Measurements from ENCODE around the gene S100A4. TPM values are rescaled to one million over a fixed set of nuclear protein-coding genes. Genes with fewer than 3 reads are reported as not detected.

Gene S100A4
- total RNA-seq, 1 experiment from 2014 or later, result 22.7 TPM

DNA sequence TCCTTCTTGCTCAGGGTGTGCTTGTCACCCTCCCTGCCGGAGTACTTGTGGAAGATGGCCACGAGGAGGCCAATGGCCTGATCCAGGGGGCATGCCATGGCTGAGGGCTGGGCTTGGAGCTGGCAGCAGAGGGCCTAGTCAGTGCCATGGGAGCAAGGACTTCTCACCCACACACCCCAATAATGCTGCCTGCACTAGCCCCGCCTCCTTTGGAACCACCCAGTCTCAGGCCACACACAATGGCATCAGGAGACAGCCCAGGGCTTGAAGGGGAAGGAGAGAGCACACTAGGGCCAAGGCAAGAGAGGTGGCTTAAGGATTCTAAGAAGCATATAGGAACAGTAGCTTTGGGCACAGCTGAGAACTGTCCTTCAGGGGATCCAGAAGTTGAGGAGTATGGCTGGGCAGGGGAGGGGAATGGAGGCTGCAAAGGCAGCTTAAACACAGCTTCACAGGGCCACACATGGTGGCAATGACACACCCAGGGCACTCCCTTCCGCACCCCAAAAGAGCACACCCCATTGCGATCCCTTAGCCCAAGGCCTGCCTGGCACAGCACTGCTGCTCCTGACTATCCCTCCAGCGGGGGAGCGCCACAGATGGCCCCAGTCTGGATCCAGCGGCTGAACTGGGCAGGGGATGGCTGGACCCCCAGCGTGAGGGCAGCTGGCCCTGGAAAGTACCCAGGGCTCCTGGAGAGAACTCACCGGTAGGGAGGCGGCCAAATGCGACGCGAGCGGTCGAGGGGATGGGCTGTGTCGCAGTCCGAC lies 10.2 kb downstream of the S100A4 start, which contains the start of gene S100A6:
Gene S100A6, minus strand, starts transcription at position 750 of the 770 bp plus-strand sequence. Its CDS starts 652 bp downstream, at position 98.
- no peaks in the 10 kb centered on the region for H3K9me3 Mint-ChIP-seq
- ChIA-PET CTCF (interaction anchor here (0.5 to 10.8 kb wide), 19 partner anchors 8 to 182 kb away, joined by 3 to 188 read pairs (median 4); partner anchors contain the start of genes CHTOP, S100A1, S100A13 and S100A16), POLR2A (interaction anchor here (0.6 to 3.0 kb wide), 2 partner anchors 33 to 92 kb away, joined by 3 to 13 read pairs; partner anchors contain the start of genes S100A1 and S100A13)
- no peaks in the 10 kb centered on the region for H3K36me3 Mint-ChIP-seq
- no peak within 1 kb of the TSS for H3K27ac Mint-ChIP-seq
- H3K4me1 Mint-ChIP-seq, result peaks cover 50% of the 10 kb centered on the region
- peak within 1 kb of the TSS; percentile 82 for H3K4me3 Mint-ChIP-seq
- DNase-seq (ENCODE audit: low spot score) (no peak), ATAC-seq (no peak)
- peaks cover 41% of the 10 kb centered on the region for H3K27me3 Mint-ChIP-seq (ENCODE audit: low read depth)
- TF ChIP-seq ZNF423 (CRISPR knock-in tag; IDR thresholded peaks at IDR 0.05) (0 out of 2 replicates have a peak, but pooled peaks have one; percentile 38), EMX1 (CRISPR knock-in tag; IDR thresholded peaks at IDR 0.05) (no peak)

- H3K4me3 Mint-ChIP-seq, result no peak overlapping the region
- H3K4me1 Mint-ChIP-seq, result peaks cover 50% of the 10 kb centered on the region
- DNase-seq (ENCODE audit: low spot score) (no peak), ATAC-seq (no peak)
- no peaks in the 10 kb centered on the region for H3K9me3 Mint-ChIP-seq
- H3K27me3 Mint-ChIP-seq (ENCODE audit: low read depth), result peaks cover 39% of the 10 kb centered on the region
- no peaks in the 10 kb centered on the region for H3K36me3 Mint-ChIP-seq
- ChIA-PET POLR2A (interaction anchor here (0.6 to 3.0 kb wide), 2 partner anchors 34 to 93 kb away, joined by 3 to 13 read pairs; partner anchors contain the start of genes S100A1 and S100A13), CTCF (interaction anchor here (1.0 to 10.8 kb wide), 11 partner anchors 10 to 181 kb away, joined by 3 to 188 read pairs (median 5); partner anchors contain the start of genes S100A1, S100A13, S100A16 and S100A4)
- no peak for TF ChIP-seq ZNF416 (CRISPR knock-in tag; IDR thresholded peaks at IDR 0.05)
- TF ChIP-seq ZNF396 (CRISPR knock-in tag; IDR thresholded peaks at IDR 0.05; ENCODE audit: borderline replicate concordance), result no peak
- TF ChIP-seq OVOL2 (CRISPR knock-in tag; IDR thresholded peaks at IDR 0.05; ENCODE audit: borderline replicate concordance), result no peak
- TF ChIP-seq, protein P1, sequence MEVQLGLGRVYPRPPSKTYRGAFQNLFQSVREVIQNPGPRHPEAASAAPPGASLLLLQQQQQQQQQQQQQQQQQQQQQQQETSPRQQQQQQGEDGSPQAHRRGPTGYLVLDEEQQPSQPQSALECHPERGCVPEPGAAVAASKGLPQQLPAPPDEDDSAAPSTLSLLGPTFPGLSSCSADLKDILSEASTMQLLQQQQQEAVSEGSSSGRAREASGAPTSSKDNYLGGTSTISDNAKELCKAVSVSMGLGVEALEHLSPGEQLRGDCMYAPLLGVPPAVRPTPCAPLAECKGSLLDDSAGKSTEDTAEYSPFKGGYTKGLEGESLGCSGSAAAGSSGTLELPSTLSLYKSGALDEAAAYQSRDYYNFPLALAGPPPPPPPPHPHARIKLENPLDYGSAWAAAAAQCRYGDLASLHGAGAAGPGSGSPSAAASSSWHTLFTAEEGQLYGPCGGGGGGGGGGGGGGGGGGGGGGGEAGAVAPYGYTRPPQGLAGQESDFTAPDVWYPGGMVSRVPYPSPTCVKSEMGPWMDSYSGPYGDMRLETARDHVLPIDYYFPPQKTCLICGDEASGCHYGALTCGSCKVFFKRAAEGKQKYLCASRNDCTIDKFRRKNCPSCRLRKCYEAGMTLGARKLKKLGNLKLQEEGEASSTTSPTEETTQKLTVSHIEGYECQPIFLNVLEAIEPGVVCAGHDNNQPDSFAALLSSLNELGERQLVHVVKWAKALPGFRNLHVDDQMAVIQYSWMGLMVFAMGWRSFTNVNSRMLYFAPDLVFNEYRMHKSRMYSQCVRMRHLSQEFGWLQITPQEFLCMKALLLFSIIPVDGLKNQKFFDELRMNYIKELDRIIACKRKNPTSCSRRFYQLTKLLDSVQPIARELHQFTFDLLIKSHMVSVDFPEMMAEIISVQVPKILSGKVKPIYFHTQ (CRISPR knock-in tag; IDR thresholded peaks at IDR 0.05), result no peak
- no peak for TF ChIP-seq MAX (CRISPR knock-in tag; IDR thresholded peaks at IDR 0.05)
- TF ChIP-seq SOX15 (CRISPR knock-in tag; IDR thresholded peaks at IDR 0.05), result no peak
- TF ChIP-seq, protein P2, sequence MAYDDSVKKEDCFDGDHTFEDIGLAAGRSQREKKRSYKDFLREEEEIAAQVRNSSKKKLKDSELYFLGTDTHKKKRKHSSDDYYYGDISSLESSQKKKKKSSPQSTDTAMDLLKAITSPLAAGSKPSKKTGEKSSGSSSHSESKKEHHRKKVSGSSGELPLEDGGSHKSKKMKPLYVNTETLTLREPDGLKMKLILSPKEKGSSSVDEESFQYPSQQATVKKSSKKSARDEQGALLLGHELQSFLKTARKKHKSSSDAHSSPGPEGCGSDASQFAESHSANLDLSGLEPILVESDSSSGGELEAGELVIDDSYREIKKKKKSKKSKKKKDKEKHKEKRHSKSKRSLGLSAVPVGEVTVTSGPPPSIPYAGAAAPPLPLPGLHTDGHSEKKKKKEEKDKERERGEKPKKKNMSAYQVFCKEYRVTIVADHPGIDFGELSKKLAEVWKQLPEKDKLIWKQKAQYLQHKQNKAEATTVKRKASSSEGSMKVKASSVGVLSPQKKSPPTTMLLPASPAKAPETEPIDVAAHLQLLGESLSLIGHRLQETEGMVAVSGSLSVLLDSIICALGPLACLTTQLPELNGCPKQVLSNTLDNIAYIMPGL (CRISPR knock-in tag; IDR thresholded peaks at IDR 0.05), result no peak
- TF ChIP-seq IRF2 (CRISPR knock-in tag; IDR thresholded peaks at IDR 0.05; ENCODE audit: borderline replicate concordance, low read depth), result no peak
- TF ChIP-seq, protein P3, sequence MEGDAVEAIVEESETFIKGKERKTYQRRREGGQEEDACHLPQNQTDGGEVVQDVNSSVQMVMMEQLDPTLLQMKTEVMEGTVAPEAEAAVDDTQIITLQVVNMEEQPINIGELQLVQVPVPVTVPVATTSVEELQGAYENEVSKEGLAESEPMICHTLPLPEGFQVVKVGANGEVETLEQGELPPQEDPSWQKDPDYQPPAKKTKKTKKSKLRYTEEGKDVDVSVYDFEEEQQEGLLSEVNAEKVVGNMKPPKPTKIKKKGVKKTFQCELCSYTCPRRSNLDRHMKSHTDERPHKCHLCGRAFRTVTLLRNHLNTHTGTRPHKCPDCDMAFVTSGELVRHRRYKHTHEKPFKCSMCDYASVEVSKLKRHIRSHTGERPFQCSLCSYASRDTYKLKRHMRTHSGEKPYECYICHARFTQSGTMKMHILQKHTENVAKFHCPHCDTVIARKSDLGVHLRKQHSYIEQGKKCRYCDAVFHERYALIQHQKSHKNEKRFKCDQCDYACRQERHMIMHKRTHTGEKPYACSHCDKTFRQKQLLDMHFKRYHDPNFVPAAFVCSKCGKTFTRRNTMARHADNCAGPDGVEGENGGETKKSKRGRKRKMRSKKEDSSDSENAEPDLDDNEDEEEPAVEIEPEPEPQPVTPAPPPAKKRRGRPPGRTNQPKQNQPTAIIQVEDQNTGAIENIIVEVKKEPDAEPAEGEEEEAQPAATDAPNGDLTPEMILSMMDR (IDR thresholded peaks at IDR 0.05), result no peak
- TF ChIP-seq NR1H2 (CRISPR knock-in tag; IDR thresholded peaks at IDR 0.05), result no peak
- H3K27ac Mint-ChIP-seq, result no peak overlapping the region
Measured at GRCh38 chr1:153534925-153535241, 10.7 kb downstream of the S100A4 start.

GRCh38 chr1:153534226-153534924 lies 11.2 kb downstream of the S100A4 start:
- DNase-seq (ENCODE audit: low spot score) (no peak), ATAC-seq (no peak)
- peaks cover 50% of the 10 kb centered on the region for H3K4me1 Mint-ChIP-seq
- ChIA-PET POLR2A (interaction anchor here (3.0 kb wide), 1 partner anchor 93 kb away, joined by 13 read pairs; the partner anchor contains the start of genes S100A1 and S100A13), CTCF (interaction anchor here (1.0 to 10.8 kb wide), 17 partner anchors 10 to 179 kb away, joined by 3 to 188 read pairs (median 6); partner anchors contain the start of genes CHTOP, S100A1, S100A13 and S100A16)
- H3K9me3 Mint-ChIP-seq, result no peaks in the 10 kb centered on the region
- H3K27ac Mint-ChIP-seq, result no peak overlapping the region
- H3K27me3 Mint-ChIP-seq (ENCODE audit: low read depth), result peaks cover 39% of the 10 kb centered on the region
- H3K4me3 Mint-ChIP-seq, result peak overlapping the region; percentile 63; the same call in 1 of the 2 replicates
- H3K36me3 Mint-ChIP-seq, result no peaks in the 10 kb centered on the region
- TF ChIP-seq RELA (CRISPR knock-in tag; IDR thresholded peaks at IDR 0.05; ENCODE audit: borderline replicate concordance) (no peak), AFF4 (CRISPR knock-in tag; IDR thresholded peaks at IDR 0.05; ENCODE audit: borderline replicate concordance) (no peak), ZNF219 (CRISPR knock-in tag; IDR thresholded peaks at IDR 0.05; ENCODE audit: borderline replicate concordance) (no peak), GTF2I (CRISPR knock-in tag; conservative IDR thresholded peaks at IDR 0.05) (no peak)

Data from WTC11 (cell line).